GM15510 (cell line): ENCODE results near the gene SDHAF2.
A peak's percentile ranks its signal among the peaks of the same experiment; 100 is the strongest.

Experiments
- POLR2A ChIP-seq: IDR thresholded peaks from 3 replicates; pipeline ENCODE4 v1.6.1; 2011; ENCODE audit warnings: borderline replicate concordance; ENCODE audit not compliant: insufficient read length; ENCODE audit errors: extremely low read depth

The SDHAF2 gene

GRCh38 chr11:61416941-61417340 is 13.0 kb upstream of the SDHAF2 start:
- no peak for TF ChIP-seq POLR2A

GRCh38 chr11:61417670-61418069 is 12.3 kb upstream of the SDHAF2 start:
- TF ChIP-seq POLR2A, result no peak

- TF ChIP-seq POLR2A, result no peak
Measured at GRCh38 chr11:61418136-61418535, 11.8 kb upstream of the SDHAF2 start.

GRCh38 chr11:61422226-61422625 is 7.7 kb upstream of the SDHAF2 start:
- no peak for TF ChIP-seq POLR2A

GRCh38 chr11:61425367-61426131 is 4.4 kb upstream of the SDHAF2 start:
- no peak for TF ChIP-seq POLR2A

GRCh38 chr11:61429346-61429690 is 606 bp upstream of the SDHAF2 start:
- TF ChIP-seq POLR2A, result peak; percentile 54

GRCh38 chr11:61437496-61437895 is 7.6 kb downstream of the SDHAF2 start:
- no peak for TF ChIP-seq POLR2A

- TF ChIP-seq POLR2A, result no peak
Measured at GRCh38 chr11:61439615-61440014, 9.7 kb downstream of the SDHAF2 start.

- no peak for TF ChIP-seq POLR2A
Measured at GRCh38 chr11:61442616-61443015, 12.7 kb downstream of the SDHAF2 start.

GRCh38 chr11:61445516-61445915 is 15.6 kb downstream of the SDHAF2 start:
- TF ChIP-seq POLR2A, result no peak

GRCh38 chr11:61446211-61446651 is 16.3 kb downstream of the SDHAF2 start:
- no peak for TF ChIP-seq POLR2A

- no peak for TF ChIP-seq POLR2A
Measured at GRCh38 chr11:61447601-61448551, 18.0 kb downstream of the SDHAF2 start.

- TF ChIP-seq POLR2A, result no peak
Measured at GRCh38 chr11:61448552-61448927, 18.6 kb downstream of the SDHAF2 start.

GRCh38 chr11:61452825-61453224 is 22.9 kb downstream of the SDHAF2 start:
- no peak for TF ChIP-seq POLR2A

- no peak for TF ChIP-seq POLR2A
Measured at GRCh38 chr11:61453695-61454094, 23.8 kb downstream of the SDHAF2 start.
